ENCODE data around the gene TFDP1.

- TF ChIP-seq, protein P1, sequence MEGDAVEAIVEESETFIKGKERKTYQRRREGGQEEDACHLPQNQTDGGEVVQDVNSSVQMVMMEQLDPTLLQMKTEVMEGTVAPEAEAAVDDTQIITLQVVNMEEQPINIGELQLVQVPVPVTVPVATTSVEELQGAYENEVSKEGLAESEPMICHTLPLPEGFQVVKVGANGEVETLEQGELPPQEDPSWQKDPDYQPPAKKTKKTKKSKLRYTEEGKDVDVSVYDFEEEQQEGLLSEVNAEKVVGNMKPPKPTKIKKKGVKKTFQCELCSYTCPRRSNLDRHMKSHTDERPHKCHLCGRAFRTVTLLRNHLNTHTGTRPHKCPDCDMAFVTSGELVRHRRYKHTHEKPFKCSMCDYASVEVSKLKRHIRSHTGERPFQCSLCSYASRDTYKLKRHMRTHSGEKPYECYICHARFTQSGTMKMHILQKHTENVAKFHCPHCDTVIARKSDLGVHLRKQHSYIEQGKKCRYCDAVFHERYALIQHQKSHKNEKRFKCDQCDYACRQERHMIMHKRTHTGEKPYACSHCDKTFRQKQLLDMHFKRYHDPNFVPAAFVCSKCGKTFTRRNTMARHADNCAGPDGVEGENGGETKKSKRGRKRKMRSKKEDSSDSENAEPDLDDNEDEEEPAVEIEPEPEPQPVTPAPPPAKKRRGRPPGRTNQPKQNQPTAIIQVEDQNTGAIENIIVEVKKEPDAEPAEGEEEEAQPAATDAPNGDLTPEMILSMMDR (IDR thresholded peaks at IDR 0.05) = no peak
- no peak for TF ChIP-seq POLR2AphosphoS5 (IDR thresholded peaks at IDR 0.05)
- TF ChIP-seq POLR2A (IDR thresholded peaks at IDR 0.05) = no peak
These were observed 61.8 kb downstream of the TFDP1 start for GRCh38 chr13:113646376-113646775.

All from transverse colon (tissue), 4 donors.